ENCODE results near the gene ALLC.

DNA sequence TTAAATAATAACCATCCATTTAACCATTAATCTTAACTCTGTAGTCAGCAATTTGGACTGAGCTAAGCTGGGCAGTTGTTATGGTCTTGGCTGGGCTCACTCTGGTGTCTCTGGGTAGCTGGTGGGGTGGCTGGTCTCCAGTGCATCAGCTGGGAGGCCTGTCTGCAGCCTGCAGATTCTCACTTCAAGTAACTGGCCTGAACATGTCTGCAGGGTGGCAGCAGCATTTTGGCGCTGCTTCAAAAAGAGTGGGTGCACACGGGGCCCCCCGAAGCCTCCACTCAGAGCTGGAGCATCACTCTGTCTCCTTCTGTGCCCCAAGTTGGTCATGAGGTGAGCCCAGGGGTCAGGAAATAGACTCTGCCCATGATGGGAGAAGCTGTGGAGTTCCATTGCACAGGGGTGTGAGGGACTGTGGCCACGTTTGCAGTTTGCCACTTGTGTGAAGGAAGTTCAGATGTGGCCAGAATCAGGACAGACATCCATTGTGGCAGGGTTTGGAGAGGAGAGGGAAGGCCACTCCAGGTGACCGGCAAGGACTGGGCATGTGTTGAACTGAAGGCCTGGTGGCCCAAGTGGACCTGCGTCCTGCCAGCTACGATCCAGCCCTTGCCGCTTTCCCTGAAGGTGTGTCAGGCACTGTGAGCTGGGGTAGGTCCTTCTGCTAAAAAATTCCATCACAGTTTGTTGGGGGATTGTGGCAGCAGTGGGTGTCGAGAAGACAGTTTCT lies 4.9 kb upstream of the ALLC start:
- TF ChIP-seq, protein P1, sequence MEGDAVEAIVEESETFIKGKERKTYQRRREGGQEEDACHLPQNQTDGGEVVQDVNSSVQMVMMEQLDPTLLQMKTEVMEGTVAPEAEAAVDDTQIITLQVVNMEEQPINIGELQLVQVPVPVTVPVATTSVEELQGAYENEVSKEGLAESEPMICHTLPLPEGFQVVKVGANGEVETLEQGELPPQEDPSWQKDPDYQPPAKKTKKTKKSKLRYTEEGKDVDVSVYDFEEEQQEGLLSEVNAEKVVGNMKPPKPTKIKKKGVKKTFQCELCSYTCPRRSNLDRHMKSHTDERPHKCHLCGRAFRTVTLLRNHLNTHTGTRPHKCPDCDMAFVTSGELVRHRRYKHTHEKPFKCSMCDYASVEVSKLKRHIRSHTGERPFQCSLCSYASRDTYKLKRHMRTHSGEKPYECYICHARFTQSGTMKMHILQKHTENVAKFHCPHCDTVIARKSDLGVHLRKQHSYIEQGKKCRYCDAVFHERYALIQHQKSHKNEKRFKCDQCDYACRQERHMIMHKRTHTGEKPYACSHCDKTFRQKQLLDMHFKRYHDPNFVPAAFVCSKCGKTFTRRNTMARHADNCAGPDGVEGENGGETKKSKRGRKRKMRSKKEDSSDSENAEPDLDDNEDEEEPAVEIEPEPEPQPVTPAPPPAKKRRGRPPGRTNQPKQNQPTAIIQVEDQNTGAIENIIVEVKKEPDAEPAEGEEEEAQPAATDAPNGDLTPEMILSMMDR (IDR thresholded peaks at IDR 0.05) = no peak
- TF ChIP-seq EZH2 (IDR thresholded peaks at IDR 0.05; ENCODE audit: borderline replicate concordance, insufficient read depth, low read depth, low read length, poor library complexity, severe bottlenecking) = no peak
